RWPE1 (cell line): ENCODE data around the gene C5orf46.

ENCODE experiments used
- CTCF ChIA-PET: fragments of 350-600 bp; sonication (Branson Sonifier 250); formaldehyde crosslinking; extraction: SDS; loops from one replicate; lab custom pipeline; 2021; lab: Yijun Ruan, JAX
- POLR2A ChIA-PET: fragments of 400-600 bp; formaldehyde crosslinking; extraction: SDS; loops from one replicate; lab custom pipeline; 2020; ENCODE audit warnings: antibody characterized with exemption; ENCODE audit not compliant: low non-redundant PET; lab: Yijun Ruan, JAX
- DNase-seq: peaks from one replicate; pipeline ENCODE4 v3.0.0; 2012; ENCODE audit warnings: low spot score
- H3K27ac ChIP-seq: fragments of 450-650 bp; 2 replicates; pipeline ENCODE4 v1.5.1; 2017
- CTCF ChIP-seq: fragments of 450-650 bp; conservative IDR thresholded peaks from 2 replicates; pipeline ENCODE4 v1.5.1; 2017; ENCODE audit warnings: low read depth, mild to moderate bottlenecking

C5orf46 gene

GRCh38 chr5:147918101-147918685 lies 11.9 kb upstream of the C5orf46 start:
- POLR2A ChIA-PET: no interaction called here
- CTCF ChIA-PET: interaction anchor here (0.5 to 1.6 kb wide), 3 partner anchors 17 to 372 kb away, joined by 3 to 6 read pairs (median 6); no protein-coding TSS in a partner anchor
- peak; percentile 48 for DNase-seq
- H3K27ac ChIP-seq: no peak overlapping the region
- no peak for TF ChIP-seq CTCF

- POLR2A ChIA-PET: no interaction called here
Measured at GRCh38 chr5:147913786-147914185, 7.4 kb upstream of the C5orf46 start.

GRCh38 chr5:147912011-147912410 lies 5.7 kb upstream of the C5orf46 start:
- ChIA-PET CTCF (interaction anchor here (0.7 to 1.0 kb wide), 2 partner anchors 23 to 25 kb away, joined by 3 read pairs; no protein-coding TSS in a partner anchor), POLR2A (no interaction called here)
- no peak for DNase-seq

More at GRCh38 chr5:147913786-147914185, 7.4 kb upstream of the C5orf46 start:
- peak; percentile 46 for DNase-seq
- CTCF ChIA-PET: no interaction called here
- no peak overlapping the region for H3K27ac ChIP-seq
- no peak for TF ChIP-seq CTCF

GRCh38 chr5:147911427-147911826 lies 5.1 kb upstream of the C5orf46 start:
- ChIA-PET POLR2A (no interaction called here), CTCF (interaction anchor here (1.0 kb wide), 1 partner anchor 24 kb away, joined by 3 read pairs; no protein-coding TSS in a partner anchor)
- TF ChIP-seq CTCF: no peak

More at GRCh38 chr5:147912011-147912410, 5.7 kb upstream of the C5orf46 start:
- TF ChIP-seq CTCF: no peak
- no peak overlapping the region for H3K27ac ChIP-seq

GRCh38 chr5:147904110-147904509 lies 2.2 kb downstream of the C5orf46 start:
- POLR2A ChIA-PET: no interaction called here
- H3K27ac ChIP-seq: no peak overlapping the region
- no peak for TF ChIP-seq CTCF
- CTCF ChIA-PET: no interaction called here
- no peak for DNase-seq

More at GRCh38 chr5:147911427-147911826, 5.1 kb upstream of the C5orf46 start:
- no peak for DNase-seq
- no peak overlapping the region for H3K27ac ChIP-seq

GRCh38 chr5:147902609-147903115 lies 3.7 kb downstream of the C5orf46 start:
- no peak for DNase-seq
- TF ChIP-seq CTCF: no peak
- no peak overlapping the region for H3K27ac ChIP-seq
- POLR2A ChIA-PET: no interaction called here
- CTCF ChIA-PET: interaction anchor here (0.5 kb wide), 1 partner anchor 1403 kb away, joined by 4 read pairs; no protein-coding TSS in a partner anchor
